IPS DF 4.7 (cell line): Measurements from ENCODE around the gene PPM1L.

Experiments used
- DNase-seq: peaks from one replicate; pipeline ENCODE4 v3.0.0-alpha.2; 2013; ENCODE audit warnings: low spot score; ENCODE audit errors: extremely low read depth

Gene PPM1L

GRCh38 chr3:160851629-160852210, 95.7 kb downstream of the PPM1L start:
- no peak for DNase-seq

DNA sequence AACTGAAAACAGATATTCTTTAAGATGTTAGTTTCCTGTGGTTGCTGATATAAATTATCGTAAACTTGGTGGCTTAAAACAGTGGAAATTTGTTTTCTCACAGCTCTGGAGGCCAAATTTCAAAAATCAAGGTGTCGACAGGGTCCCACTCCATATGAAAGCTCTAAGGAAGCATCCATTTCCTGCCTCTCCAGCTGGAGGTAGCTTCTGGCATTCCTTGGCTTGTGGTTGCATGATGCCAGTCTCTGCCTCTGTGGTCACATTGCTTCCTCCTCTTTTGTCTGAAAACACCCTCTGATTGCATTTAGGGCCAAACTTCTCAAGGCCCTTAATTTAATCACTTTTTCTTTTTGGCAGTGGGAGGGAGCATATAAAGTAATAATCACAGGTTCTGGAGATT, 96.8 kb downstream of the PPM1L start:
- no peak for DNase-seq

- DNase-seq: no peak
Measured at GRCh38 chr3:160856450-160856849, 100.4 kb downstream of the PPM1L start.

- no peak for DNase-seq
Measured at GRCh38 chr3:160857476-160858119, 101.6 kb downstream of the PPM1L start.

- DNase-seq: no peak
Measured at GRCh38 chr3:160860346-160860745, 104.3 kb downstream of the PPM1L start.

DNA sequence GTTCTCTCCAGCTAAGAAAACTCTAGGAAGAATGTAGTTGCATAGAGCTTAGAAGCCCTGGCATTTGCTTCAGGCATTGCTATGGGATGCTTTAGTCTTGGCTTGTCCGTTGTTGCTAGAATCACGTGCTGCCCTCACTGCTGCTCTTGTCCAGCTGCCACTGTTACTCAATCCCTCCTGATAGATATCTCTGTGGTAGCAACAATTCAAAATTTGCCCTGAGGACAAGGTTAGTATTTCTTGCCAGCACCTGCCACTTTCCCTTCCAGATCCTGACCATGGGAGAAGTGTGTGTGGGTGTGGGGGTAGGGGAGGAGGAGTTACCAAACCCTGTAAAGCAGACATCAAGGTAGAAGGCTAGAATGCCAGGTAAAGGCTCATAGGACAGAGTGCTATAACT, 113.8 kb downstream of the PPM1L start:
- no peak for DNase-seq

GRCh38 chr3:160870327-160870726, 114.3 kb downstream of the PPM1L start:
- no peak for DNase-seq

DNA sequence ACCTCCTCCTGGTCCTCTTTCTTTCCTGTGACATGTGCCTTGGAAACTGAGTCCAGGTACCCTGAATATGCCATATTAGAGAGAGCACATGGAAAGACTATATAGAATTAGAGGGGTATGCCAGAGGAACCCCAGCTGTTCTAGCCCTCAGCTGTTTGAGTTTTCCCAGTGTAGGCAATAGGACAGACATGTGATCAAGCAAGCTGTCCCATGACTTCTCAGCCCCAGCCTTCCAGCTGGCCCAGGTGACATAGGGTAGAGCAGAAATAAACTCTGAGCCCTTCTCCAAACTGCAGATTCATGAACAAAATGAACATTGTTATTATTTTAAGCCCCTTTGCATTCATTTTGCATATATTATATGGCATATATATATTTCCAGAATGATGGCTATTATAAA, 118.7 kb downstream of the PPM1L start:
- DNase-seq: no peak

GRCh38 chr3:160876643-160877042, 120.6 kb downstream of the PPM1L start:
- DNase-seq: no peak

DNA sequence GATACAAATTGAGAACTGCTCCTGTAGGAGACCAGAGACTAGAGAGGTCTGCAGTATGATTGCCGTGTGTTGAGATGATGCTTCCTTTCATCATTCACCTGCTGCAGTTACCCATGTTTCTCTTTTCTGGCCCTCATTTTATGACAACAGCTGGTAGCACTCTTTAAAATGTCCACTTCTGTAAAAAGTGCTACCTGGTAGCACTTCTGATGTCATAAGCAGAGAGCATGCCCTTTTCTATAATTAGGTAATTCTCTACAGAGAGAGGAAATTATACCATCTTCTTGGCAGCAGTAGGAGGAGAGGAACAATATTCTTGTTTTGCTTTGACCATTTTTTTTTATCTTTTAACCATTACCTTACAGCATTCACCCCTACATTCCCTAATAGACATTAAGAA, 123.8 kb downstream of the PPM1L start:
- no peak for DNase-seq

DNA sequence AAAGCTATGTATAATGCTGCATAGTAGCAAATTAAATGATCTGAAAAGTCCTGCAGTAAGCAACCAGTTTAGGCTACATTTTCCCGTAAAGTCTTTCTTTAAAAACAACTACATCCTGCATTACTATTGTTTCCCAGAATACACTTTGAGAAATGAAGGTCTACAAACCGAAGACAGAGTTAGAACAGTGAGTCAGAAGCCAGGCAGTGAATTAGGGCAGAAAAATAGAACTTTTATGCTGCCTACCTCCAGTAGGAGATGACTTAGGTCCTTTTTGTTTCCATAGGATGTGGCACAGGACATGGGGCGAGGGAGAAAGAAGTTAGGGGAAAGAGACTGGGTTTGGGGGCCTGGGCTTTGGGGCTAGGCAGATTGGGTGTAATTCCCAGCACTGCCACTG, 127.3 kb downstream of the PPM1L start:
- DNase-seq: no peak

GRCh38 chr3:160885791-160886286, 129.8 kb downstream of the PPM1L start:
- no peak for DNase-seq

DNA sequence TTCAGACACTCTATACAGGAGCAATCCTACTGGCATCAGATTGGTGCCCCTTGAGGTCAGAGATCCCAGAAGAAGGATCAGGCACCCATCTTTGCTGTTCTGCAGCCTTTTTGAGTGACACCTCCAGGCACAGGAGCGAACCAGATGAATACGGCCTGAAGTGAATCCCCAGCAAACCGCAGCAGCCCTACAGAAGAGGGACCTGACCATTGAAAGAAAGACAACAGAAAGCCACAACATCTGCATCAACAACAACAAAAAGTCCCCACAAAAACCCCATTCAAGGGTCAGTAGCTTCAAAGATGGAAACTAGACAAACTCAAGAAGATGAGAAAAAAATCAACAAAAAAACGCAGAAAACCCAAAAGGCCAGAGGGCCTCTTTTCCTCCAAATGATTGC, 130.4 kb downstream of the PPM1L start:
- no peak for DNase-seq

DNA sequence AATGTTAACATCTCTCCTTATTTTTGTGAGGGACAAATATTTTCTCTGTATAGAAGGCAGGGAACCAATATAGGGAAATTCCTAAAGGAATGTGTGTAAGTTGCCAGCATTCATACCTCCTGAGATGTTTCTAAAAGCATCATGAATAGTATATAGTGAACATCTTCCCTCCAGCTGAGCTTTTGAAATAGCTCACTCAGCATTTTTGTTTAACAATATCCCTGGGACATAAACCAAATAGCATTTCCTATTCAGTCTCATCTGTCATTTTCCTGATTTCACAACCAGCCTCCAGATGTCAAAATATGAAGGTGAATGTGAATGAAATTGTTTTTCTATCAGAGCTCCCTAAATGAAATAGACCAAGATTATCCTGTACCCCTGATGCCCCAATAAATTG, 137.2 kb downstream of the PPM1L start:
- no peak for DNase-seq

DNA sequence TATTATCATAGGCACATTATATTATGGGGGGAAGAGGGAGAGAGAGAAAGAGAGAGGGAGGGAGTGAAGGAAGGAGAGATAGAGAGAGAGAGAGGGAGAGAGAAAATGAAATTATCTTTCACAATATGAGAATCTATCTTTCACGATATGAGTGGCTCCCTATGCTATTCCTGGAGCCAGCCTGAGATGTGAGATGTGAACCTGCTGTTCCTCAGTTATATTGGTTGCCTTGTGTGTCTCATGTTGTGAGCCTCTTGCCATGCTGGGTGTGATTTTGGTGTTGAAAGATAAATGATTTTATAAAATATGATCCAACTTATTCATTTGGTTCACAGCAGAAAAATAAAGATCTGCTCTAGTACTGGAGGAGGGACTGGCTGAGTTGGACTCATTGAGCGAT, 148.7 kb downstream of the PPM1L start:
- DNase-seq: no peak

DNA sequence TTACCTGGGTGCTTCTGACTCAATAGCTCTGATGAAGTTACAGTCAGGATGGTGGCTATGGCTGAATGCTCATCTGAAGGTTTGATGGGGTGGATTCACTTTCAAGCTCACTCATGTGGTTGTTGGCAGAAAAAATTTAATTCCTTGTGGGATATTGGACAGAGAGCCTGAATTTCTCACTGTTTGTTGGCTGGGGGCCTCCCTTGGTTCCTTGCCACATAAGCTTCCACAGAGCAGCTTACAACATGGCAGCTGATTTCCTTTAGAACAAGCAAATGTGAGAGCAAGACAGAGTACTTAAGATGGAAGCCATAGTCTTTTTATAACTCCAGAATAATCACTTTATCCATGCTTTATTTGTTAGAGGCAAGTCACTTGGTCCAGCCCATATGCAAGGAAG, 150.6 kb downstream of the PPM1L start:
- no peak for DNase-seq

GRCh38 chr3:160909917-160910316, 153.9 kb downstream of the PPM1L start:
- DNase-seq: no peak

- DNase-seq: no peak
Measured at GRCh38 chr3:160911411-160911810, 155.4 kb downstream of the PPM1L start.

DNA sequence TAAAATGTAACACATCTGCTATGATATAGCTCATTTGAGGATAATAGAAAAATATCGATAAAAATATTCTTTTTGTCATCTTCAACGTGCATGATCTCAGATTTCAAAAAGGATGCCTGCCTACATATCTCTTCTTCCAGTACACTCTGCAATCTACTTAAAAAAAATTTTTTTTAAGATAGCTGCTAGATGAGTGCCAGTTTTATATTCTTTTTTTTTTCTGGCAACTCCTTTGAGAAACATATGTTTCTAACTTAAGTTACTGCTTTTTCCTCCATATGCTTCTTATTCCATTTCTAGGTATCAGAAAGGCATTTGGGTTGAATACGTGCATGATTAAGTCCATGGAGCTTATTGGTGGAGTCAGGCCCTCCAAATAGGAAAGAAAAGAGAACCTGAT, 160.4 kb downstream of the PPM1L start:
- DNase-seq: no peak

DNA sequence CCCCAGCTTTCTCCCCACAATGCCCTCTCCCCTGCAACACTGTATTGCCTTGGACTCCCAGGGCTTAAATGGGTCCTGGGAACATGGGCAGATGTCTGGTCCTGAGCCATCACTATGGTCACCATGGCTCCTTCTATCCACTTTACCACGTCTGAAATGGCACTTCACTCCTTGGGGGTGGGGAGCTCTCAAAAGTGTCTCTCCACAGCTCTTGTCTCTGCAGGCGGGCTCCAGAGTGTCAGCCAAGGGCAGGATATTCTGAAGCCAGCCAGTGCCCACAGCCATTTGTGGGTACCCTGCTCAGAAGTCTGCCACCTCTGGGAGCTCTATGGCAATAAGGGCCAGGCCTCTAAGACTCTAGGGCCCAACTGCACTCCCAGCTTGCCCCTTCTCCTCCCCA, 163.9 kb downstream of the PPM1L start:
- DNase-seq: no peak

GRCh38 chr3:160921020-160921635, 165.1 kb downstream of the PPM1L start:
- no peak for DNase-seq

DNA sequence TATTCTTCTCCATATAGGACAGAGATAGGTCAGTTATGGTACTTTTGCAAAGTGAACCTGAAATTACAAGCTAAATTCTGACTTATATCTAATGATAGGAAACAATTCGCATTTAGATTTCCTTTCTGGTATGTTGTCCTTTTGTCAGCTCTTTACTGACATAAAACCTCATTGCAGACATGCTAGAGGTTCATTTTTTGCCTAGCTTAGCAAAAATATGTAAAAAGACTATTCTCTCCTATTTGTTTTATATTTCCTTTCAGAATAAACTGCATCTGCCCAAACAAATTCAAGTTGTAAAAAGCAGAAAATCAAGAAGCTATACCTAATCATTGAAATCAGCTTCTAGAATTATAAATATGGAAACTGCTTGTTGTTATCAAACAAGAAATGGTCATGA, 168.7 kb downstream of the PPM1L start:
- no peak for DNase-seq

DNA sequence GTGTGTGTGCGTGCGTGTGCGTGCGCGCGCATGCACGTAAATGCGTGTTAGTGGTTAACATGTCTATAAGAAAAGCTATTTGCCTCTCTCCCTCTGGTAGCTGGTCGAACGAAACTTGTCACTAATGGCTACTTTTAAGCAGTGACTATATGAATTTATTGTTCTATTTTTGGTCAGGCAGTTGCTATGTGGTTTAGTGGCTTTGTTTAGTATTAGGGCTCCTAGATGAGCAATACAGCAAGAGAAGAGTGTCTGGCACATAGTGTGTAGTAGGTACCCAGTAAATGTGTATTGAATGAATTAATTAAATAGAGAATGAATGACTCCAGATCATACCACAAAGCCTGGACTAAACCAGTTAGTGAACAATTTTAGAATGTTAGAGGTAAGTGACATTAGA, 171.6 kb downstream of the PPM1L start:
- DNase-seq: no peak
